Muscle layer of colon (tissue), 2 donors: ENCODE data around the gene INTS11.

Experiments
- H3K27ac ChIP-seq: one replicate; pipeline ENCODE4 v1.7.0; 2013; ENCODE audit warnings: low read depth, mild to moderate bottlenecking, low read length, moderate library complexity
- H3K27me3 ChIP-seq, 2 donors: one replicate each; pipeline ENCODE4 v1.7.0; 2013; ENCODE audit warnings: low read length in 2 of 2, mild to moderate bottlenecking in 2 of 2; ENCODE audit not compliant: insufficient read depth in 2 of 2, control insufficient read depth in 1 of 2
- H3K36me3 ChIP-seq: one replicate; pipeline ENCODE4 v1.7.0; 2013; ENCODE audit warnings: mild to moderate bottlenecking, low read length; ENCODE audit not compliant: insufficient read depth
- H3K4me1 ChIP-seq: one replicate; pipeline ENCODE4 v1.7.0; 2013; ENCODE audit warnings: mild to moderate bottlenecking, low read length; ENCODE audit not compliant: insufficient read depth
- H3K4me3 ChIP-seq, 2 donors: one replicate each; pipeline ENCODE4 v1.7.0; 2013; ENCODE audit warnings: low read length in 2 of 2, low read depth in 1 of 2, mild to moderate bottlenecking in 1 of 2, moderate library complexity in 1 of 2
- H3K9ac ChIP-seq: one replicate; pipeline ENCODE4 v1.7.0; 2013; ENCODE audit warnings: low read length
- H3K9me3 ChIP-seq: one replicate; pipeline ENCODE4 v1.7.0; 2013; ENCODE audit warnings: mild to moderate bottlenecking, low read length
- donor health status: abdominal sarcoma.
- donor health status: Adenocarcinoma of cecum.

INTS11 gene

DNA sequence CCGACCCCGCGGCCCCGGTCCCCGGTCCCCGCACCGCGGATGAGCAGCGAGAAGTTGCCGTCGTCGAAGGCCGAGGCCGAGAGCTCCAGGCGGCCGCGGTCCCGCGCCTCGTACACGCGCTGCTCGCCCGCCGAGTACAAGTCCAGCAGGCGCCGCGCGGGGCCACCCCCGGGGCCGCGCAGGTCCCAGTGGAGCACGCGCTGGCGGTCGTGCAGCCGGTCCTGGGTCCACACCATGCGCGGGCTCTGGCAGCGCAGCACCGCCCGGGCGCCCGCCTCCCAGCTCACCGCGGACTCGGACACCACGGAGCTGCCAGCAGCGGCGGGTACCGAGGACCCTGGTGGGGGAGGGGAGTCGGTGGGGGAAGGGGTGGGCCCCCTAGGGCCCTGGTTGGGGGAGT lies 31.0 kb upstream of the INTS11 start:
- Histone ChIP-seq H3K27ac (no peak overlapping the region), H3K36me3 (peaks cover 18% of the 10 kb centered on the region), H3K9ac (no peak overlapping the region), H3K27me3 (peaks cover 0 to 10% of the 10 kb centered on the region in 2 donors), H3K9me3 (no peaks in the 10 kb centered on the region), H3K4me3 (peak overlapping the region in 1 of 2 donors; percentile 7), H3K4me1 (peaks cover 38% of the 10 kb centered on the region)

DNA sequence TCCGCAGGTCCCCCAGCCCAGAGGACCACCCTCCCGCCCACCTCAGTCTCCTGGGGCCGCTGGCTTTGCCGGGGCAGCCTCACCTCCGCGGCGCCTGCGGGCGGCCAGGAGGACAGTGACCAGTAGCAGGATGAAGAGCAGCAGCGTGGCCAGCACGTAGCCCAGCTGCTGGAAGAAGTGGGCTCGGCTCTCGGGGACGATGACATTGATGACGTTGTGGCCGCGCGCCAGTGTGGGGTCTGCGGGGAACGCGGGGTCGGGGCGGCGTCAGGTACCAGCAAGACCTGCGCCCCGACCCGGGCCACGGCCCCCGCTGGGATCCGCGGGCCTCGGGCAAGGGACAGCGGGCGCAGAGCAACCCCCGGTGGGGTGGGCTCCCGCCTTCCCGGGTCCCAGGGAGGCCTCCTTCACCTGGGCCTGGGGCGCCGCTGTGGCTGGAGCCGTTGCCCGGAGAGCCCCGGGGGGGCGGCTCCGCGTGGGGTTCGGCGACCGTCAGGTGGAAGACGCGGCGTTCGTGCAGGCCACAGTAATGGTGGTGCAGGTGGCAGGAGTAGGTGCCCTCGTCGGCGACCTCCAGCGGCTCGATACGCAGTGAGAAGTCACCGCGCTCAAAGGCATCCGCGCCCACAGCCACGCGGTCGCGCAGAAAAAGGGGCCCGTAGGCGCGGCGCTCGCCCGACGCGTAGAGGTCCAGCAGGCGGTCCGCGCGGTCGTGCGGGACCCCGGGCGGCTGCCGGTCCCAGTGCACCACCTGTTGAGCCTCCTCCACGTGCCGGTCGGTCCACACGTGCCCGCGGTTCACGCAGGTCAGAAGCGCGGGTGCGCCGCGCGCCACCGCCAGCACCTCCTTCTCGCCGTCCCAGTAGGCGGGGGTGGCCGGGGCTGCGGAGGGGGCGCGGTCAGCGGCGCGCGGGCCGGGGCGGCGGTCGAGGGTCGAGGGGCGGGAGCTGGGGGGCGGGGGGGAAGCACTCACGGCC lies 30.1 kb upstream of the INTS11 start:
- H3K4me3 ChIP-seq = peak overlapping the region in 1 of 2 donors; percentile 7
- H3K4me1 ChIP-seq = peaks cover 32% of the 10 kb centered on the region
- no peak overlapping the region for H3K27ac ChIP-seq

DNA sequence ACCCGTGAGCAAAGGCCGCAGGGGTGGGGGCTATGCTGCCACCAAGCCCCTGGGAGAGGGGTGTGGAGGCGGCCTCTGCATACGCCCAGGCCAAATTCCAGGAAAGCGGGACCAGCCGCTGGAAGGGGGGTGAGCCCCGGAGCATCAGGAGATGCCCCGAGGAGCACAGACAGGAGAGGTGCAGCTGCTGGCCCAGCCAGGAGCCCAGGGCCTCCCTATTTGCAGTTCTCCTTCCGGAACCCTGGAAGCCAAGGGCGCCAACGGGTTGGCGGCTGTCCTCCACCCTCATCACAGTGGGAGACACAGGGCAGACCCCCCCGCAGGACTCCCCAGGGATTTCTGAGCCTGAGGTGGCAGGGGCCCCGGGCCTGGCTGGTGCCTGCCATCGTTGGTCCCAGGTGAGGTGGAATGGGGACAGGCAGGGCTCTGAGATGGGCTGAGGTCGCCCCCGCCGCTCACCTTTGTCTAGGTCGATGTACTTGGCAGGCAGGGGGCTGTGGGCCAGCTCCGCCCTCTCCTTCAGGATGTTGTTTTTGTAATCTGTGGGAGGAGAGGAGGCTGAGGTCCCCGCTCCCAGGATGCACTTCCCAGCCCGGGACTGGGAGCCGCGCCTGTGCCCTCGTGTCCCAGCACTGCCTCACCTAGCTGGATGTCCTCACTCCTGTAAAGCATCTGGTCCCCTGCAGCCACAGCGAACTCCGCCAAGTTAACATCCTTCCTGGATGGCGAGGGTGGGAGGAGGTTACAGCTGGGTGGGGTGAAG lies 29.1 kb upstream of the INTS11 start:
- Histone ChIP-seq H3K9me3 (no peaks in the 10 kb centered on the region), H3K4me1 (peaks cover 22% of the 10 kb centered on the region), H3K9ac (no peak overlapping the region), H3K27ac (no peak overlapping the region), H3K4me3 (no peak overlapping the region), H3K36me3 (peaks cover 18% of the 10 kb centered on the region), H3K27me3 (peaks cover 0 to 7% of the 10 kb centered on the region in 2 donors)

More for the DNA sequence above, 30.1 kb upstream of the INTS11 start:
- no peaks in the 10 kb centered on the region for H3K9me3 ChIP-seq
- H3K9ac ChIP-seq = no peak overlapping the region
- H3K36me3 ChIP-seq = peaks cover 18% of the 10 kb centered on the region
- H3K27me3 ChIP-seq = peaks cover 0 to 10% of the 10 kb centered on the region in 2 donors

DNA sequence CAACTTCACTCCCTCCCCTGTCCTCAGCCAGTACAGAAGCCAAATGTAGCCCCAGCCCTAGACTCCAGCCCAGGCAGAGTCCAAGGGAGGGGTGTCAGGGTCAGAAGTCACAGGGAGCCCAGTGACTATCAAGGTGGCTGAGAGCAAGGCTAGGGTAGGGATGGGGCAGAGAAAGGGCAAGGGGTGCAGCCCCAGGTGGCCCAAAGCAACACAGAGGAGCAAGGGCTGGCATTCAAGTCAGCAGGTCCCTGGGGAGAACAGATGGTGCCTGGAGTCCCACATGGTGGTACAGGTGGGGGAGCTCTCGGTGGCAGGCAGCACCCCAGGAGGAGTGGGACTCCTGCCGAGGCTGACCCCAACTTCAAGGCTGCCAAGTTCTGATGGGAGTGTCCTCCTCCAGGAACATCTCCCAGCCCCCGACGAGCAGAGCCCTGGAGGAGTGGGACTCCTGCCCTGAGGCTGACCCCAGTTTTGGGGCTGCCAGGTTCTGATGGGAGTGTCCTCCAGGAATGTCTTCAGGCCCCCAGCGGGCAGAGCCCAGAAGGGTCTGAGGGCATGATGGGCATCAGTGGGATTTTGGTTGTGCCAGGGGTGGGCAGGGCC lies 28.4 kb upstream of the INTS11 start:
- peaks cover 18% of the 10 kb centered on the region for H3K36me3 ChIP-seq
- no peak overlapping the region for H3K9ac ChIP-seq
- H3K27ac ChIP-seq = no peak overlapping the region
- peaks cover 21% of the 10 kb centered on the region for H3K4me1 ChIP-seq
- H3K27me3 ChIP-seq = peaks cover 0 to 6% of the 10 kb centered on the region in 2 donors
- H3K9me3 ChIP-seq = no peaks in the 10 kb centered on the region
- no peak overlapping the region for H3K4me3 ChIP-seq

DNA sequence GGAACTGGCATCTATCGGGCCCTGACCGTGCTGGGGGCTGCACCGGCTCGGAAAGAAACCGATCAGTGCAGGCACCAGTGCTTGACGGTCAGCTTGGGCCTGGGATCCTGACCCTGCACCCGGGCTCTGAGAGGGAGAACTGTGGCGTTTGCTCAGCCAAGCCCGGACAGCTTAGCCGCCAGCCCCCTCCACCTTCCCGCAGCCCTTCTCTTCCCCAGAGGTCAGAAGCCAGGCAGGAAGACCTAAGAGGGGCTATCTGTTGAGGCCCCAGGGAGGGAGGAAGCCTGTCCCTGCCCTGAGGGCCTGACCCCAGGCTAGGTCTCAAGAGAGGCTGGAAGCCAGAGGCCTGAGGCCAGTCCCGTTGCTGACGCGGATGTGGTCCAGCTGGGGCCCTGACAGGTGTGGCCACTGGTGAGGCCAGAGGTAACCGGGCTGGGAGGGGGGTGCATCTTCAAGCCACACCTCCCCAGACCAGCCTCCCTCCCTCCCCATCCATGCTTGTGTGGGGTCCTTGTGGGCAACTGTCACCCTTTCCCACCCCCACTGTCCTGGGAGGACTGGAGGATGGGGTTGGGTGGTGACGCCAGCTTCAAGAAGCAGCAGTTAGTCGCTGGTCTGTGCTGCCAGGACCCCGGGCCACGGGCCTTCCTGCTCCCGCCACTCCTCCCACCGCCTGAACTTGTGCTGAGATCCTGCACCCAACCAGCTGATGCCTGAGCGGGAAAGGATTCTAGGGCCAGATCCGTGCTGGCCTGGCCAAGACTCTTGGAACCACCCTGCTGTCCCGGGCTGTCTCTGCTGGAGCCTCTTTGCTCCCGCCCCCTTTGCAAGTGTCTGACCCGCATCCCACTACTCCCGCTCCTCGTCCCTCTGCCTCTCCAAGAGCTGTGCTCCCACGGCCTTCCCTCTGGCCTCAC lies 27.3 kb upstream of the INTS11 start:
- Histone ChIP-seq H3K27ac (peak overlapping the region; percentile 39), H3K27me3 (peaks cover 0 to 6% of the 10 kb centered on the region in 2 donors), H3K4me1 (peaks cover 24% of the 10 kb centered on the region), H3K4me3 (no peak overlapping the region), H3K36me3 (peaks cover 18% of the 10 kb centered on the region), H3K9me3 (no peaks in the 10 kb centered on the region), H3K9ac (no peak overlapping the region)

DNA sequence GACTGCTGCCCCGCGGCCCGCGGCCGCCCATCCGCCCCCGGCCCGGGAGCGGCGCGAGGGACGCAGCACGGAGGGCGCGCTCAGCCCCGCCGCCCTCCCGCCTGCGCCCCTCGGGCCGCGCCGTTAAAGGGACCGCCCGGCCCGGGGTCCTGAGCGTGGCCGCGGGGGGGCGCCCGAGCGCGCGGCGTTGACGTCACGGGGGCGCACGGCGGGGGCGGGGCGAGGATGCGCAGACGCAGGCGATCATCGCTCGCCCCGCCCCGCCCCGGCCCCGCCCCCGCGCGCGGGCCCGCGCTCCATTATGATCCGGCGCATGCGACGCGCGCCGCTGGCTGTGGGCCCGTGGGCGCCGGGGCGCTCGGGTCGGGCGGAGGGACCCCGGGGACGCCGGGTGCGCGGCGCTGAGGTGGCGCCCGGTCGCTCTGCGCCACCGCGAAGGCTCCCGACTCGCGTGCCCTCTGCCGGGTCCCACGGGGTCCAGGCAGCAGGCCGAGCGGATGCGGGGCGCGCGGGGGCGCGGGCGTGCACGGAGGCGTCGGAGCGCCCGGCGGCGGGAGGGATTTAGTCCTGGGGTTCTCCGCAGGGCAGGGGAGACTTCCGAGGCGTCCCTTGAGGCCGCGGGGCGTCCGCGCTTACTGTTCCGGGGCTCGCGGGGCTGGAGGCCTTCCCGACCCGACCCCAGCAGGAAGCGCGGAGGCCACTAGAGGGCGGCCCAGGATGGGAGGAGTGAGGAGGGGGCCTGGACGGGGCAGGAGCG lies 25.0 kb upstream of the INTS11 start, which contains the start of gene DVL1:
Gene DVL1, minus strand, starts transcription at position 163 of the 757 bp plus-strand sequence. CDS start 353 bp downstream, outside the sequence.
- Histone ChIP-seq H3K9ac (peak within 1 kb of the TSS; percentile 57), H3K36me3 (peaks cover 18% of the 10 kb centered on the region), H3K4me3 (peak within 1 kb of the TSS; percentile 57 to 67), H3K27me3 (peaks cover 0 to 6% of the 10 kb centered on the region in 2 donors), H3K9me3 (no peaks in the 10 kb centered on the region), H3K27ac (peak within 1 kb of the TSS; percentile 83), H3K4me1 (peaks cover 39% of the 10 kb centered on the region)

DNA sequence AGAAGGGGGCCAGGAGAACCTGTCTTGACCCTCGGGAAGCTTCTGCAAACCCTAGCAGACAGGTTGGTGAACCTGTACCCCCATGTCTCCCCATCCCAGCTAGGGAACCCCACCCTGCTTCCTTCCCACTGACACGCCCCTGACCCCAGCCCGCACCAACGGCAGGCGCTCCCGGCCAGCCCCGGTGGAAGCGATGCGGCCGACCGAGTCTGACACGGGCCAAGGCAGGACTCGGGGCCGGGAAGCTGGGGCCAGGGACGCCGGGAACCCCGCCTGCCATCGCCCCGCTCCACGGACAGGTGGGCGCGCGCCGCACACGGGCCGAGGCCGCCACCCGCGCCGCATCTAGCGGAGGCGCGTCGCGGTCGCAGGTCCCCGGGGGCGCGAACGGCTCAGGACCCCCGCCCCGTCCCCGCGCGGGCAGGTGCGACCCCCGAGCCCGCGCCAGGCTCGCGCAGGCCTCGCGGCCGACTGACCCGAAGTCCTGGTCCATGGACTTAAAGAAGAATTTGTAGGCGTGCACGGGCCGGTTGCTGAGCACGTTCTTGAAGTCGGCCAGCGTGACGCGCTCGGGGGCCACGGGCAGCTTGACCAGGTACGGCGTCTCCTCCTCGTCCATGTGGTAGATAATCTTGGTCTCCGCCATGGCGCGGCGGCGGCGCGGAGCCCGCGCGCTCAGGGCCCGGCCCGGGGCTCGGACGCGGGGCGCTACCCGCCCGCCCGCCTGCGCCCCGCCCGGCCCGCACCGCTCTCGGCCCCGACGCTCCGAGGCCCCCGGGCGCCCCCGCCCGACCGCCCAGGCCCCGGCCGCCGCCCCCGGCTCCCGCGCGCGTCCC lies 24.2 kb upstream of the INTS11 start:
- peaks cover 34% of the 10 kb centered on the region for H3K4me1 ChIP-seq
- H3K36me3 ChIP-seq = peaks cover 17% of the 10 kb centered on the region
- no peaks in the 10 kb centered on the region for H3K9me3 ChIP-seq
- peak overlapping the region; percentile 57 for H3K9ac ChIP-seq
- H3K27ac ChIP-seq = peak overlapping the region; percentile 83
- peaks cover 0 to 6% of the 10 kb centered on the region in 2 donors for H3K27me3 ChIP-seq
- H3K4me3 ChIP-seq = peak overlapping the region; percentile 57 to 67

DNA sequence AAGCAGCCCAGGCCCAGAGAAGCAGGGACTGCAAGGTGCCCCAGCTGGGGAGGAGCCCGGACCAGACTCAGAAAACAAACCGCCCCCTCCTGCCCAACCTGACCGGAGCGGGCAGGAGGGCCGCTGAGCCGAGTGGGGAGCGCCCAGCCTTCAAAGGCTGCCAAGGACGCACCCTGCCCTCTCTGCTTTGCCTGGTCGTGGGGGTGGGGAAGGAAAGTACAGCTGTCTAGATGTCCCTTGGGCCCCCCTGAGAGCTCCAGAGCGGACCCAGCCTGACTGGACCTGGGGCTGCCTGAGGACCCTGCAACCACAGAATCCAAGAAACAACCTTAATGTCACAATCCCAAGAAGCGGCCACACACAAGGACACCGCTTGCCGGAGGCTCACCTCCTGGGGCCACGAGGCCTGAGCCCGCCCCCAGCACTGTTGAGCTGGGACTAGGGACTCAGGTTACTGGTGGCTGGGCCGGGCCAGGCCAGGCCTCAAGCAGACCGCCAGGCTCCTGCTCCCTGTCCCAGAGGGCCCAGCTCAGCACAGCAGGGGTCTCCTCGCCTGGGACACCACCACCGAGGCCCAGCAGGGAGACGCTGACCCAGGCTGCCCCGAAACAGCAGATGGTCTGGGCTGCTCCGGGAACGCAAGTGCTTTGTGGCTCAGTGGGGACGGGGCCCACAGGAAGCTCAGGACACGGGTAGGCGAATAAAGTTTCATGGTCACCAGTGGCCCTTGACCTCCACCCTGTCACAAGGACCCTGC lies 23.4 kb upstream of the INTS11 start:
- H3K27me3 ChIP-seq = peaks cover 0 to 1% of the 10 kb centered on the region in 2 donors
- peaks cover 10% of the 10 kb centered on the region for H3K36me3 ChIP-seq
- peak overlapping the region; percentile 57 to 67 for H3K4me3 ChIP-seq
- peaks cover 32% of the 10 kb centered on the region for H3K4me1 ChIP-seq
- peak overlapping the region; percentile 83 for H3K27ac ChIP-seq
- H3K9me3 ChIP-seq = no peaks in the 10 kb centered on the region
- peak overlapping the region; percentile 57 for H3K9ac ChIP-seq

DNA sequence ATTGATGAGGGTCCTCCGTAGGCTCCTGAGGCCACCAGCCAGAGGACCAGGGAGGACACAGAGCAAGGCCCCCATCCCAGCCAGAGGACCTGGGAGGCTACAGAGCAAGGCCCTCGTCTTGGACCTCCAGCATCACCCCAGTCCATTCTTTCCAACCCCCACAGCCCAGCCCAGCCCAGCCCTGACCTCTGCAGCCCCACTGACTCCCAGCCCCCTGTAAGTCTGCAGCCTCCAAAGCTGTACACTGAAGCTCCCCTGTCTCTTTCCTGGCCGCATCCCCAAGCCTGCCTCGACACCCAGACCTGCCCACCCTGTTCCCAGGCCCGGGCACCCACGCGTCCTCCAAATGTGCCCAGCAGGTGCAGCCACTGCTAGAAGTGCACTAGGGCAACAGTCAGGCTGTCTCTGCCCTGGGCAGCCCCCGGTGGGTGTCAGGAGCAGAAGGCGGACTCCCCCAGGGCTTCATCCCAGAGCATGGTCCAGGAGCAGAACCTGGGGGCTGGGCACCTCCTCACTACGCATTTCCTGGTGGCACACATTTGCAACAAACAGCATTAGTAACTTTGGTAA lies 22.7 kb upstream of the INTS11 start:
- no peaks in the 10 kb centered on the region for H3K9me3 ChIP-seq
- H3K4me1 ChIP-seq = peaks cover 25% of the 10 kb centered on the region
- peak overlapping the region; percentile 53 for H3K9ac ChIP-seq
- H3K36me3 ChIP-seq = peaks cover 3% of the 10 kb centered on the region
- H3K27me3 ChIP-seq = no peaks in the 10 kb centered on the region
- H3K27ac ChIP-seq = no peak overlapping the region
- peak overlapping the region in 1 of 2 donors; percentile 67 for H3K4me3 ChIP-seq
